ENCODE data around the gene RAB28. TPM values are rescaled to one million over a fixed set of nuclear protein-coding genes. Genes with fewer than 3 reads are reported as not detected.

The RAB28 gene
- total and polyA plus RNA-seq, 9 of the 15 experiments (the other 6 are each of a cell fraction or from before 2014, with no cell fraction given) = 6.7 to 40.4 (median 23.0) TPM

- no peak for DNase-seq (ENCODE audit: extremely low read depth in 1 of 4, low spot score in 3 of 4)
- no peak for FAIRE-seq
- no peak for ATAC-seq
- peaks cover 41% of the 10 kb centered on the region for H3K79me2 ChIP-seq (ENCODE audit: control insufficient read depth, insufficient read depth, low read length)
- H3K4me1 ChIP-seq (replicated peaks in 1 of 2; ENCODE audit: control insufficient read depth in 2 of 2, insufficient read depth in 2 of 2, low read length in 2 of 2) = peaks cover 0 to 12% of the 10 kb centered on the region in 2 experiments; a peak in 3 of 5 replicates
- intact Hi-C loops (cut with micrococcal nuclease) = no loop called here
- BruUV-seq (replicated peaks) = no TSS peak
- no peaks in the 10 kb centered on the region for H3K27me3 ChIP-seq (ENCODE audit: control insufficient read depth in 2 of 2, insufficient read depth in 2 of 2, low read length in 2 of 2)
- no peak overlapping the region for H3K4me2 ChIP-seq (ENCODE audit: insufficient read depth, low read length)
- 96% methylated on average over 2 of the region's 2 CpGs for WGBS (ENCODE audit: insufficient coverage, low coverage, missing lambda C conversion rate)
- no peaks in the 10 kb centered on the region for H3K9me3 ChIP-seq (replicated peaks; ENCODE audit: control insufficient read depth, insufficient read depth, low read depth, low read length)
- H4K20me1 ChIP-seq (replicated peaks; ENCODE audit: control insufficient read depth, insufficient read depth, low read length) = no peaks in the 10 kb centered on the region; the same call in 1 of the 2 replicates
- in situ Hi-C loops (cut with MboI) = no loop called here
- ChIA-PET CTCF (ENCODE audit: low intra/inter-chr PET ratio) (no interaction called here), POLR2A (no interaction called here)
- TF ChIP-seq MYBL2 (IDR thresholded peaks at IDR 0.05; ENCODE audit: low read depth) = no peak
- no peak for TF ChIP-seq MYBL2 (CRISPR knock-in tag; IDR thresholded peaks at IDR 0.05; ENCODE audit: borderline replicate concordance)
- no peak for TF ChIP-seq THRB (CRISPR knock-in tag; conservative IDR thresholded peaks at IDR 0.05)
- no peak for TF ChIP-seq MAFF (IDR thresholded peaks at IDR 0.05; ENCODE audit: low read length)
- no peak overlapping the region for H3K27ac ChIP-seq (ENCODE audit: extremely low read depth, low read depth, low read length)
- H3K9me1 ChIP-seq (ENCODE audit: control insufficient read depth, insufficient read depth, low read length) = no peaks in the 10 kb centered on the region
- H3K4me3 ChIP-seq = no peak overlapping the region
- H3K9ac ChIP-seq (ENCODE audit: insufficient read depth in 1 of 2, low read depth in 2 of 2, low read length in 2 of 2) = no peak overlapping the region
- no peak overlapping the region for H2AFZ ChIP-seq (ENCODE audit: low read depth, low read length)
- H3K36me3 ChIP-seq (ENCODE audit: control insufficient read depth, insufficient read depth, low read length) = peaks cover 34% of the 10 kb centered on the region
Observed at GRCh38 chr4:13478131-13478530, 6.0 kb downstream of the RAB28 start.

GRCh38 chr4:13476915-13477314 is 7.2 kb downstream of the RAB28 start:
- ChIA-PET POLR2A (no interaction called here), CTCF (ENCODE audit: low intra/inter-chr PET ratio) (no interaction called here)
- WGBS (ENCODE audit: insufficient coverage, low coverage, missing lambda C conversion rate) = 16% methylated on average over 2 of the region's 2 CpGs
- peaks cover 38% of the 10 kb centered on the region for H3K36me3 ChIP-seq (ENCODE audit: control insufficient read depth, insufficient read depth, low read length)
- H4K20me1 ChIP-seq (replicated peaks; ENCODE audit: control insufficient read depth, insufficient read depth, low read length) = no peaks in the 10 kb centered on the region; the same call in 1 of the 2 replicates
- no peak overlapping the region for H2AFZ ChIP-seq (ENCODE audit: low read depth, low read length)
- no peak overlapping the region for H3K9ac ChIP-seq (ENCODE audit: insufficient read depth in 1 of 2, low read depth in 2 of 2, low read length in 2 of 2)
- peaks cover 0 to 10% of the 10 kb centered on the region in 2 experiments; a peak in 3 of 5 replicates for H3K4me1 ChIP-seq (replicated peaks in 1 of 2; ENCODE audit: control insufficient read depth in 2 of 2, insufficient read depth in 2 of 2, low read length in 2 of 2)
- H3K79me2 ChIP-seq (ENCODE audit: control insufficient read depth, insufficient read depth, low read length) = peaks cover 29% of the 10 kb centered on the region
- no peaks in the 10 kb centered on the region for H3K9me1 ChIP-seq (ENCODE audit: control insufficient read depth, insufficient read depth, low read length)
- in situ Hi-C loops (cut with MboI) = no loop called here
- ATAC-seq (peak; percentile 66), DNase-seq (ENCODE audit: extremely low read depth in 1 of 4, low spot score in 3 of 4) (peak in 1 of 4 experiments; percentile 8), FAIRE-seq (no peak)
- H3K4me3 ChIP-seq = no peak overlapping the region
- H3K27ac ChIP-seq (ENCODE audit: extremely low read depth, low read depth, low read length) = peak overlapping the region; percentile 10; the same call in 1 of the 3 replicates
- TF ChIP-seq FOSL1 (tag; conservative IDR thresholded peaks at IDR 0.05) (peak; percentile 42; the same call in 1 of the 2 replicates), PRDM10 (IDR thresholded peaks at IDR 0.05; ENCODE audit: partially characterized antibody) (peak; percentile 11), PURB (CRISPR knock-in tag; IDR thresholded peaks at IDR 0.05; ENCODE audit: low read depth) (no peak), HMBOX1 (IDR thresholded peaks at IDR 0.05) (peak; percentile 65)
- BruUV-seq (replicated peaks) = no TSS peak
- no peaks in the 10 kb centered on the region for H3K27me3 ChIP-seq (ENCODE audit: control insufficient read depth in 2 of 2, insufficient read depth in 2 of 2, low read length in 2 of 2)
- H3K4me2 ChIP-seq (ENCODE audit: insufficient read depth, low read length) = no peak overlapping the region
- intact Hi-C loops (cut with micrococcal nuclease) = no loop called here
- no peaks in the 10 kb centered on the region for H3K9me3 ChIP-seq (replicated peaks; ENCODE audit: control insufficient read depth, insufficient read depth, low read depth, low read length)
